Left cardiac atrium (tissue), 4 donors: ENCODE measurements around the gene LITAFD. TPM values are rescaled to one million over a fixed set of nuclear protein-coding genes. Genes with fewer than 3 reads are reported as not detected.
"Not testable (repeated sequence)": the region's sequence is repeated elsewhere in the genome, so short reads cannot be mapped to it uniquely, and the experiment has no call there.

Source experiments
- ATAC-seq, 2 donors: fragments of 200-7000 bp; cut with Tn5 transposase; one replicate each; pipeline ENCODE4 v1.9.1; 2020; ENCODE audit warnings: mild to moderate bottlenecking in 2 of 2, moderate library complexity in 2 of 2
- DNase-seq: peaks from one replicate; pipeline ENCODE4 v3.0.0-alpha.2; 2020
- intact Hi-C, 2 donors: fragments of 100-400 bp; cut with DNase I; formaldehyde crosslinking; loops; one replicate each; pipeline versions ENCODE4 v1.14.1 to v1.15.1; 2022 to 2023
- total RNA-seq, 2 donors: library from RNA; stranded (reverse); fragmentation: NEBNext Ultra II Directional; extraction: Animal tissue kit (Norgen Biotek cat#: 25700); gene quantifications; one replicate each; pipeline ENCODE4 v1.2.1, GENCODE V29; 2021
- donor health status: DM: no; HTN: yes; CAD: no.
- donor health status: DM: no; HTN: yes; CAD: no; lungs with severe emphysema.
- donor health status: DM: yes; HTN: yes; CAD: no.
- donor health status: Dilated cardiomyopathy.

LITAFD gene
- total RNA-seq, 2 donors from 2014 or later: not detected

DNA sequence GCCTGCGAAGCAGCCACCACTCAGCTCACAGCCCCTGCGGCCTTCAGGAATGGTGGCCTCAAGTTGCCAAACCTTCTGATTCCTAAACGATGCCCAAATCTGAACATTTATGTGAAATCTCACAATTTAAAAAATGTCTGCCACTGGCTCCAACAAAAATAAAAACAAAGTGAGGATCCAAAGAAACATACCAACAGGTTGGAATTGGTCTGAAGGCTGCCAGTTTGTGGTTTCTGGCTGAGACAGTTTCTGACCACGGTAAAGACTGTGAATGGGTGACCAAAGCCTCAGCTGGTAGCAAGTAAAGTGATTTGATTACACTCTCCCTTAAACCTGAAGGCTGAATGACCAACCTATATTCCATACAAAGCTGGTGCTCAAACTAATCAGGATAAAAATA, 24.9 kb downstream of the LITAFD start:
- intact Hi-C loops: loop anchor here in 1 of 2 donors (10.0 kb wide), 1 partner anchor 98 kb away; no protein-coding TSS in a partner anchor
- no peak for DNase-seq
- ATAC-seq: no peak

DNA sequence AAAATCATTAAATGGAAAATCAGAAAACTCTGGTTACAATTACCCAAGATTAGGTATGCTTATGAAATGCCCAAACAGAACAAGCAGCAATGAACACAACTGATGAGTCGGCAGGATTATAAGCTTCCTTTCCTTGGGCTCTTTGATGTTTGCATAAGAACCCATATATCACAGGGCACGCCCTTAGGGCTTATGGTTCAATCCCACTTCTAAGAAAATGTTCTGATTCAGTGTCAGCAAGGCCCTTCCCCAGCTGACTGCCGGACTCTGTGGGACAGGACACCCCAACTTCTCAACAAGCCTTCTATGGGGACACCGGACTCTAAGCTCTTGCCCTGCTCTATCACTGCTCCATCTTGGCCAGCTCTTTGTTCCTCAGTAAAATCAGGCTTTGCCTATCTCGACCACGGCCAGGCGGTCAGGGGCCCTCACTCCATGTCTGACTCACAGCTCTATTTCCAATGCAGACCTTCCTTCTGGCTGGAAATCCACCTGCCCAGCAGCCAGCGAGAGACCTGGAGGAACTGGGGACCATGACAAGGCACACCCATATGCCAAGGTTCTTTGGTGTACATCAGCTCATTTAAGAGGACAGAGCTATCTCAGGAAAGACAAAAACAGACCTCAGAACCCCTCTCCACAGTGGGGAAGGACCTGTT, 26.8 kb downstream of the LITAFD start:
- DNase-seq (no peak), ATAC-seq (no peak)
- intact Hi-C loops: loop anchor here in 1 of 2 donors (10.0 kb wide), 1 partner anchor 96 kb away; no protein-coding TSS in a partner anchor

DNA sequence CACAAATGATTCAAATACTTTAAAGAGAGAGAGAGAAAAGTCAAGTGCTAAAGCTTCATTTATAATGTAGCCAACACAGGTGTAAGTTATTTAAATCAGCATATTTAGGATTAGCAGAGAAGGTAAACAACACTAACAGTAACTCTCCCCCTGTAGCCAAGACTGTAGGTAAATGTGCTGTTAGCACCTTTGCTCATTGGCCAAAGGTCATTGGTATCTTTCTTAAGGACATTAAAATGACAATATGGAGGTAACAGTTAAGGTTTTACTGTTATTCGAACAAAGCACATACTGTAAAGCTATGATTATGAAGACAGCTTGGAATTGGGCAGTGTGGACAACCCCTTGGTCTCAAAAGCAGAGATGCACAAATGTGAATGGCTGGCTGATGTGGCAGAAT, 28.7 kb downstream of the LITAFD start:
- no peak for ATAC-seq
- DNase-seq: no peak
- intact Hi-C loops: no loop called here

DNA sequence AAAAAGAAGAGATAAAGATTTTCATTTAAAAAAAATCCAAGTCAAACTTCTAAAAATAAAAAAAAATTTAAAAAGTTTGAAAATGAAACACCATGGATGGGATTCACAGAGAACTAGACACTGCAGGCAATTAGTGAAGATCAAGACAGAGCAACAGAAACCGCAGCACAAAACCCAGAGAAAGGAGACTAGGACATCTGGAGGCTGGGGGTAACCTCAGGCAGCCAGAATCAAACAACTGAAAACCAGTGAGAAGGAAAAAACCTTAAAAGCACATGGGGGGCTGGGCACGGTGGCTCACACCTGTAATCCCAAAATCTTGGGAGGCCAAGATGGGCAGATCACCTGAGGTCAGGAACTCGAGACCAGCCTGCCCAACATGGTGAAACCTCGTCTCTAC, 30.6 kb downstream of the LITAFD start:
- no peak for DNase-seq
- intact Hi-C loops: no loop called here
- no peak for ATAC-seq

DNA sequence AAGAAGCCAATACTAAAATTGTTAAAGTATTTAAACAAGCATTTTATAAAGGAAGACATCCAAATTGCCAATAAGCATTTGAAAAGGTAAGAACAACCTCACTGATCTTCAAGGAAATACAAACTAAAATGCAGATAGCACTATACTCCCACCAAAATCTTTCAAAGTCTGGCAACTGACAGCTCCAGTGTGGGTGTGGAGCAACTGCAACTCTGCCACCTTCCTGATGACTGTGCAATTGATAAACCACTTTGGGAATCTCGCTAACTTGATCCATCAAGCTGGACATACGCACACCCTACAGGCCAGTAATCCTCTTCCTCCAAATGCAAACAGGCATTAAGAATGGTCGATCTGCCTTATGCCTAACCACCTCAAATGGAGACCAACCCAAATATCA, 31.9 kb downstream of the LITAFD start:
- DNase-seq (no peak), ATAC-seq (no peak)
- intact Hi-C loops: no loop called here

DNA sequence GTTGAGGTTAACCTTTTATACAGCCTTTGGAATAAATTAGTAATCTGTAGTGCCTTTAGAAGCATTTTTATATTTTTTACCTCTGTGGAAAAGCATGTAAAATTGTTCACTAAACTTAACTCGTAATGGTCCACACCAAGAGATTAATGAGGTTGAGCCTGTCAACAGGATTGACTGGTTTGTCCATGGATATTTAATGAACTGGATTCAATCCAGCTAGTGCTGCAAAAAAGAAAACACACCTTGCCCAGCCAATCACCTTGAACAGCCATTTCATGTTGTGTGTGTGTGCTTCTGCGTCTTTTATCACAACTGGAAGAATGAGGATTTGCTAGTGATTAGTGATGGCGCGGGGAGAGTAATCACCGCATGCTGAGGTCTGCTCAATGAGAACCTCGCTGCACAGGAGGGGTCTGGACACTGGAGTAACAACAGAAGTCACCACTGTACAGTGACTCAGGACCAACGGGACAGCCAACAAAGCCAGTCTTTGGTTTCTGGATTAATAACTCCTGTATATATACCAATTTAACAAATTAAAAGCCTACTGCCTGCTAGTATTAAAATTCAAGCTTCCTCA, 33.7 kb downstream of the LITAFD start:
- intact Hi-C loops: no loop called here
- DNase-seq (no peak), ATAC-seq (no peak)

DNA sequence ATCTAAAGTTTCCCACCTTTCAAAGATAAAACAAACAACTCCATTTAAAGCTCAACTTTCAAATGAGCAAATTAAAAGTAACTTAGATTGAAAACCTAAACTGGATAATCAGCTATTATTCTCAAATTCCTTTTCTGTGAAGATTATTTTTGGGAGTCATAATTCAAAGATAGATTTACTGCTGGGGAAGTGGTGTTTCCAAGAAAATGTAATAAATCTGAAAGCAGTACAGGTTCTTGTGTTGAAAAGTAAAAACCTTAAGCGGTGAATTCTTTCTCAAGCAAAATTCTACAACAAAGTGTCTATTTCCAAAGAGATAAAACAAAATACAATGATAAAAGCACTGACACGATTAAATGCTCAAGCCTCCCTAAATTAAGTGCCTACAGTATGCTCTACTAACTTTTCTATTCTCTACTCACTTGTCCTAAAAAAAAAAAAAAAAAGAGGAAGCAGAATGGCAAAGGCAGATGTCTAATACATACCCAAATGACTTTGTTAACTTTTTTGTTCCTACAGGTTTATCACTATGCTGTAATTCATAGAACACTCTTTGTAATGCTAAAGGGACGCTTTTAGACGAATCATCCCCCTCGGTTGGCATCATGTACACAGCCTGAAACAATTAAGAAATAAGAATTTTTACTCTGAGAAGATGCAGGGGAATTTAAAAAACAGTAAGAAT, 34.5 kb downstream of the LITAFD start:
- DNase-seq (no peak), ATAC-seq (no peak)
- intact Hi-C loops: no loop called here

DNA sequence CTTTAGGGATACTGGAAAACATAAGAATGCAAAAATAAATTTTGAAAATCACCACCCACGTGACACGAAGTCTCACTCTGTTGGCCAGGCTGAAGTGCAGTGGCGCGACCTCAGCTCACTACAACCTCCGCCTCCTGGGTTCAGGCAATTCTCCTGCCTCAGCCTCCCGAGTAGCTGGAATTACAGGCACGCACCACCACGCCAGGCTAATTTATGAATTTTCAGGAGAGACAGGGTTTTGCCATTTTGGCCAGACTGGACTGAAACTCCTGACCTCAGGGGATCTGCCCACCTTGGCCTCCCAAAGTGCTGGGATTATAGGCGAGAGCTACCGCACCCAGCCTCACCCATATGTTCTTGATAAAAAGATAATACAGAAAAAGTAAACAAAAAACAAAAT, 35.2 kb downstream of the LITAFD start:
- intact Hi-C loops, ATAC-seq, DNase-seq: not testable (repeated sequence)

DNA sequence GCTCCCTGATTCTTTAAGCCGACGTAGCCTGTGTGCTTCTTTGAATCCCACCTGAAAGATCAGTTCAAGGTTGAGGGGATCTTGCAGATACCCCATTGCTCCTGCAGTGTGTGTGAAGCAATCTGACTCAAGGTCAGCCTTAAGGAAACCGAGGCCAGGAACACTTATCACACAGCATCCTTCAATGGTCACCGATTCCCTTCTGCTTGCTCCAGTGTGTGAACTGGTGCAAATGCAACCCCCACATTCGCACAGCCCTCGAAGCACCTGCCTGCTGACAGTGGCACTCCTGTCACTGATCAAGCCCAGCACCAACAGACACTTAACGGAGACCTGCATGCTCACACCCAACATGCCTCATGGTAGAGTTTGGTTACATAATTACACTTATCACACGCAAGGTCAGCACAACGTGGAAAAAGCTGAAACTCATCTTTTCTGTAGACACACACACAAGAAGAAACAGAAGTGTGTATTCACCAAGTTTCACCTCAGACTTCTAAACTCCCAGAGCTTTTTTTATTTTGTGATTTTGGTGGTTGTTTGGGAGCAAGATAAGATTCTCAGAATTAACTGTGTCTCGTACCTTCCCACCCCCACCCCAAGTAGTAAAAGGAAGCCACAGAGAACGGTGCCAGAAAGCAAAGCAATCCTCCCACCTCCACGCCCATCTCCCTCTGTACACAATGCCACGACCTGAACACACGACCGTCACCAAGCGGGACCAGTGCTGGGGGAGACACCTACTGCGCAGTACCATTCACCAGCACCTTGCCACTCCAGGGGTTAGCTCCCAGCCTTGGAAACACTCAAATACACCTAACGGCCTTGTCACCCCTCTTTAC, 37.2 kb downstream of the LITAFD start:
- ATAC-seq (no peak), DNase-seq (no peak)
- intact Hi-C loops: no loop called here

DNA sequence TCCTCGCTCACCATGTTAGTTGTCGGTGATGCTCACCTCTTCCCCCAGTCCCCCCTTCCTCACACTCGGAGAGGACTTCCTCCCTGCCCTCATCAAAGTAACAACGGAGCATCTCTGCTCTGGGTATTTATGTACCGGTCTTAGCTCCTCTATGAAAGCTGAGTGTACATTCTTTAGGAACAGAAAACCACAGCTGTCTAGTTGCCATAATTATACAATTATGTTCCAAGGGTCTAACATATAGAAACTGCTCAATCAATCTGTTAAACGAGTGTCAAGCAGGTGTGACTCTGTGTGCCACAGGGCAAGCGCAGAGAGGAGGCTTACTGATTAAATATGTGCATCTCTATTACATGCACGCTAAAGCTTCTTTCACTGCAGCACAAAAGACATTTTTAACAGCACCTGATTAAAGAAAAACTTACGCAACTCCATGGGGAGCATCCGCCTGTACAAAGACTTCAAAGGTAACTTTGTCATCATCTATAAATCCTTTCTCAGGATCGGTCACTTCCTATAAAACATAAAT, 37.8 kb downstream of the LITAFD start:
- intact Hi-C loops: no loop called here
- no peak for ATAC-seq
- no peak for DNase-seq

DNA sequence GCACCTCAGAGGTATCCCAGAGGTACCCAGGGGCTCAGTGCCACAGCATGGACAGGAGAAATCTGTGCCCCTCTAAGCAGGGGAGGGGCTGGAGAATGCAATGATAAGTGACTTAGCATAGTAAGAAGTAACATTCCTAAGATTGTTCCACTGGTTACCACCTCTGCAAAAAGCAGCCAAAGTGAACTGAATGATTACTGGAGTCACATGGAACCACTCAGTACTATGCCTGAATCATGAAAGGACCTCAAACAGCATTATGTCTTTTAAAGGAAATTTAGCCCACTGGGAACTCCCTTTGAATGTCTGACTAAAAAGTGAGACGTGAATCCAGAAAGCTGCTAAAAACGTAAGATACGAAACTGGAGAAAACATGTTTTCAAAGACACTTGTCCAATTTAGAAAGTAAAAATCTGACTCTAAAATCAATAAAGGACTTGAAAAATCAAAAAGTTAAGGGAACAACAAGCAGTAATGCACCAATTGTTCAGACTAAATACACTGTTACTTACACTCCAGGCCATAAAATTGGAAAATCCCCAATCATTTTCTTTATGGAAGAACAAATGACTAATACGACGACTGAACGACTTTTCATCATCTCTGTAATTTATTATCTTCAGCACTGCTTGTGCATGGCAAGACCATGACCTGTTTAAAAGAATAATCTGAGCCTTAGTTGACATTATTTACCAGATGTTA, 38.6 kb downstream of the LITAFD start:
- no peak for DNase-seq
- ATAC-seq: no peak
- intact Hi-C loops: no loop called here

DNA sequence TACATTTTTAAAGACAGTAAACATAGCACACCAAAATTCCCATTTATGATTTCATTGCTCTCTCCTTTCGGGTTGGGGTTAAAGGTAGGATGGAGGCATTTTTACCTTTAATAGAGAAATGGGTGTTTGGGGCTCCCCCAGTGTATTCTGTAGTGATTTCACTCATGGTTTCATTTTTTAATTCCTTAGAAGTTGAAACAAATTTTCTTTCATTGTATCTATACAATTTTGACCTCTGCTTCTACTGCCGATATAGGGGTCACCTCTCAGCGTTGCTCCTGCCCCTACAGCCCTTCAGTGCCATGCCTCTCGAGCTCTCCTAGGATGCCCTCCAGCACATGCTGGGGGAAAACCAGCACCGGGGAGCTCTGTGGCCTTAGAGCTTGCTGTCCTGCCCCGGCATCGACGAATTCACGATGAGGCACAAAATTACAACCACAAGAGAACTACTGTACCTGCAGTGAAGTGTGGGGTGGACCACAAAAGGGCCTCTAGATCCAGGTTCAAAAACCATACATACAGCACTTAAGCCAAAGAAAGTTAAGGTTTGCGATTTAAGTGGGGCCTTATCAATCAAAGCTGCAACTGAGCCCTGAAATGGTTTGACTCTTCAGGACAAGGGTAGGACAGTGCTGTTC, 39.3 kb downstream of the LITAFD start:
- ATAC-seq (no peak), DNase-seq (no peak)
- intact Hi-C loops: no loop called here

DNA sequence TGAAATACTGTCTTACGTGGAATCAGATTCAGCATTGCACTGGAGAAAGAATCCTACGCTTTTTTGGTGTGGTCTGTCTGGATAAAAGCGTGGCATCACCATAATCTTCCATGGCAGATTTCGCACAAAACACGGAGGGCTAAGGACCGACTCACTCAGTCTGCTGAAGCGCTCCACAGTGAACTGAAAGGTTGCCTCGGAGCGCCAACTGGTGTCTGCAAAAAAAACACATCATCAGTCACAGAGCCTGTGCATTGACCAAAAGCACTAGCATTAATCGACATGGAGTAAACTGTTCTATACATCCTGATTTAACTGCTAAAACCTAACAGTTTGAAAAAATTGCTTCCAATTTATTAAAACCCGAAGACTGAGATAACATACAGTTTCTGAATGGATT, 41.0 kb downstream of the LITAFD start:
- intact Hi-C loops: no loop called here
- DNase-seq: no peak

DNA sequence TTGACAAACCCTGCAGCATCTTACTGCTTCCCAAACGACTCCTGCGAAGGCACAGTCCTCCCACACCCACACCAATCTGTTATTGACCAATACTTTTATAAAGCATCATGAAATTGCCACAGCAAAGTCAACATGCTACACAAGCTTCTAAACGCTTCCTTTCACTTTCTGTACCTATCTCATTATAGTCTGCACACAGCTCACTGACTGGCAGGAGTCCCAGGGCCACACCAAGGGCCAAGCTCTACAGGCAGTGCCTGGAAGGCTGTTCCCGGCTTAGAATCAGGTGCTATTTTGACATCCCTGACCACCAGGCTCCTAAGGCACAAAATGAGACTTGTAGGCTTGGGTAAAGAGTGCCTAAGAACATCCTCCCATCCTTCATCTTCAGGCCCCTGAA, 42.1 kb downstream of the LITAFD start:
- intact Hi-C loops: no loop called here
- ATAC-seq (peak in 1 of 2 donors; percentile 59), DNase-seq (no peak)

More for the DNA sequence above, 41.0 kb downstream of the LITAFD start:
- no peak for ATAC-seq

DNA sequence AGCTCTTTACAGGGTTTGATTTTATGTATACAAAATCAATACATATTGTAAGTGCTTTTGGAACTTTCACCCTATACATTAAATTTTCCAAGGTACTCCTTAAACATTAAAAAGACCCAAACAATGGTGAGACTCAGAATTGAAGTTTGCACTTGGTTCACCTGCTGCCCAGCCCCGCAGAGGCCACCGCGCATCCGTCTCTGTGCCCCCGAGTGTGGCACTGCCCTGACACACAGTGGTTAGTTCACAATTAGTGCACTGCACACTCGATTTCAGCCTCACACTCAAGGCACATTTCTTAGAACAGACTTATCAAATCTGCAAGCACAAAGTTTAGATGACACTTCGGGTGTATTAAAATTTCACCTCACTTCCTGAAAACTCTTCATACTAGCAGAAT, 43.3 kb downstream of the LITAFD start:
- intact Hi-C loops: no loop called here
- DNase-seq (no peak), ATAC-seq (no peak)

DNA sequence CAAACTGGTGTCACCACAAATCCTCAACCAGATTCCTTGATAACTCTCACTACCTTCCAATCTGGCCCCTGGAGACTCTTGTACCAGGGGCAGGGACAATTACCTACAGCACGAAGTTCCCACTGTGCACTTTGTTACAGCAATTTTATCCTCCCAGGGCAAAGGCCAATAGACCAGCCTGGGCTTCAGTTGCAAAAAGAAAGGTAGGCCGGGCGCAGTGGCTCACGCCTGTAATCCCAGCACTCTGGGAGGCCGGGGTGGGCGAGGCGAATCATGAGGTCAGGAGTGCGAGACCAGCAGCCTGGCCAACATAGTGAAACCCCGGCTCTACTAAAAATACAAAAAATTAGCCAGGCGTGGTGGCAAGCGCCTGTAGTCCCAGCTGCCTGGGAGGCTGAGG, 44.7 kb downstream of the LITAFD start:
- intact Hi-C loops: no loop called here

DNA sequence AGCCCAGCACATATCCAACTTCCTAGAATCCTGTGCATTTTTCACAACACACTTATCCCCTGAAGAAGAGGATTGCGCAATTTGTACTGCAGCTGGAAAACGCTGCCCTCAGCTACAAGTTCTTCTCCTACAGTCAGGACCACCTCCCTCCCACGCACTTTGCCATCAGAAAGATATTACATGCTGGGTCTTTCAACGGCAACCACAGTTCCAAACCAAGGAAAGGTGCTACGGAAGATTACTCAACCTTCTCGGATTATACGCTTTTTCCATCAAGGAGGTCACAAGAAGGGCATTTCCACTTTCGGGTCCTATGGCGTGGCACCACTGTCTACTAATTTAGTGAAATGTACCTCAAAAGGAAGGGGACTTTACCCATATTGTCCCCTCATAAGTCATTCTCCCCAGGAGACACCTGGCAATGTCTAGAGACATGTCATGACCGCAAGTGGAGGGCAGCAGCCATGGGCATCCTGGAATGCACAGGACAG, 46.4 kb downstream of the LITAFD start:
- ATAC-seq: peak; percentile 39 to 65
- no peak for DNase-seq
- intact Hi-C loops: no loop called here

More for the DNA sequence above, 44.7 kb downstream of the LITAFD start:
- DNase-seq: no peak
- ATAC-seq: no peak

DNA sequence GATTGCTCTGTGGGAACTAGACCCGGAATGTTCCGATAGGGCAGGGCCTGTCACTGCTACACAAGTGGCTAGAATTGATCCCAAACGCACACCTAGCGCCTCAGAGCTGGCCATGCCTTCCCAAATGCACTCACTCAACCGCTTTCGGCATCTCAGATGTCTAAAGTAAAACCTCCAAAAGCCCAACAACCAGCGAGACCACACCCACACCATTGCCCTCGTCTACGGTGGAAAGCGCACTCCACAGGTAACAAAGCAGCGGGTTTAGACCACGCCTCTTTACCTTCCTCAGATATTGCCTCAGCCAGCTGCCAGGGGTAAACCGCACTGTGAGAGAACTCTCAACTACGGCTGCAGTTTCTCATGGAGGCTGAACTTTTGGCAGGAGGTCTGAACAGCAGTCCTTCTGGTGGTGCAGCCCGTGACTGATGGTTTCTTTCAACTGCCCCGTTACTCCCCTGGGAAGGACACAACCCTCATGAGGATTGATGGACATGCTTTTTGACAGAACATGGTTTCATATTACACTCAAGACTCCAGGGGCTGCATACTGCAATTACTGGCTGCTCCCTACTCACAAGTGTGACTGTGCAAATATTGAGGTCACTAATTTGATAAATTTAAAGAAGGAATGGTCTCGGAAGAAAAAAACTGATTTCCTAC, 47.1 kb downstream of the LITAFD start:
- DNase-seq (no peak), ATAC-seq (no peak)
- intact Hi-C loops: no loop called here
